Measurements from ENCODE around the gene DBH. TPM values are rescaled to one million over a fixed set of nuclear protein-coding genes. Genes with fewer than 3 reads are reported as not detected.

DBH gene
- total and polyA plus RNA-seq, 7 donors = 0.01 TPM; not detected in 6

DNA sequence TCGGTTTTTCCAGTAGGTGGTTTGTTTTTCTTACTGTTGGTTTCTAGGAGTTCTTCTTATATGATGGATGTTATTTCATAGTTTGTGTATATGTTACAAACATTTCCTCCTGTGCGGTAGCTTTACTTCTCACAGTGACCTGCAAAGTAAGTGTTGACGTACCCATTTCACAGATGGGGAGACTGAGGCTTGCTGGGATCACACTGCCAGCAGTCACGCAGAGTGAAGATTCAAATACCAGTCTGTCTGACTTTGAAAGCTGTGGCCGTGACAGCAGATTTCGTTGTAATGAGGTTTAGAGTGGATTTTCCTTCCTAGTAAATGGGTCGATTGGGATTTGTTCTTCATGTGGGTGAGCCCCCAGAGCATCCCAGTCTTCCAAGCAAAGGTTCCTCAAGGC, 13.0 kb downstream of the DBH start:
- TF ChIP-seq, protein P1, sequence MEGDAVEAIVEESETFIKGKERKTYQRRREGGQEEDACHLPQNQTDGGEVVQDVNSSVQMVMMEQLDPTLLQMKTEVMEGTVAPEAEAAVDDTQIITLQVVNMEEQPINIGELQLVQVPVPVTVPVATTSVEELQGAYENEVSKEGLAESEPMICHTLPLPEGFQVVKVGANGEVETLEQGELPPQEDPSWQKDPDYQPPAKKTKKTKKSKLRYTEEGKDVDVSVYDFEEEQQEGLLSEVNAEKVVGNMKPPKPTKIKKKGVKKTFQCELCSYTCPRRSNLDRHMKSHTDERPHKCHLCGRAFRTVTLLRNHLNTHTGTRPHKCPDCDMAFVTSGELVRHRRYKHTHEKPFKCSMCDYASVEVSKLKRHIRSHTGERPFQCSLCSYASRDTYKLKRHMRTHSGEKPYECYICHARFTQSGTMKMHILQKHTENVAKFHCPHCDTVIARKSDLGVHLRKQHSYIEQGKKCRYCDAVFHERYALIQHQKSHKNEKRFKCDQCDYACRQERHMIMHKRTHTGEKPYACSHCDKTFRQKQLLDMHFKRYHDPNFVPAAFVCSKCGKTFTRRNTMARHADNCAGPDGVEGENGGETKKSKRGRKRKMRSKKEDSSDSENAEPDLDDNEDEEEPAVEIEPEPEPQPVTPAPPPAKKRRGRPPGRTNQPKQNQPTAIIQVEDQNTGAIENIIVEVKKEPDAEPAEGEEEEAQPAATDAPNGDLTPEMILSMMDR (IDR thresholded peaks at IDR 0.05) = no peak
- TF ChIP-seq EP300 (IDR thresholded peaks at IDR 0.05) = no peak
- Histone ChIP-seq H3K27me3 (peaks cover 2 to 44% (median 26%) of the 10 kb centered on the region in 3 donors), H3K4me1 (no peaks in the 10 kb centered on the region), H3K9me3 (no peaks in the 10 kb centered on the region), H3K36me3 (no peaks in the 10 kb centered on the region), H3K4me3 (no peak overlapping the region), H3K27ac (no peak overlapping the region)
- no peak for DNase-seq
- intact Hi-C loops (cut with DNase I) = no loop called here
- WGBS, 2 donors = 81 to 82% methylated on average over 7 of the region's 7 CpGs

DNA sequence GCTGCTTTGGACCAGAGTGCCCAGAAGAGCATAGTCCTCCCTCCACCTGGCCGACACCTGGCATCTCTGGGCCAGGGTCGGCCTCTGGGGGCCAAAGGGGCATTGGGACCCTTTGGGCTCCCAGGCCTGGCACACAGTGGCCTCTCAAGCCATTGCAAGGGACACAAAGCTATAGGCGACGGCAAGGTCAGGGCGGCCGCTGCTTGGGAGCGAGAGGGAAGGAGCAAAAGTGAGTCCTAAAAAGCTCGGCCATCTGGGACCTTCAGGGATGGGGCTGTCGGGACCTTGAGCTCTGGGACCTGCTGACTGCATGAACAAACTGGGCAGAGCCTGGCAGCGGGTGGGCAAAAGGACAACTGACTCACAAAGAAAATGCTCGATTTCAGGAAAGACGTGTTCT, 13.9 kb downstream of the DBH start:
- intact Hi-C loops (cut with DNase I) = no loop called here
- Histone ChIP-seq H3K27ac (no peak overlapping the region), H3K4me3 (no peak overlapping the region), H3K36me3 (no peaks in the 10 kb centered on the region), H3K27me3 (peaks cover 2 to 52% (median 34%) of the 10 kb centered on the region in 3 donors), H3K4me1 (no peaks in the 10 kb centered on the region), H3K9me3 (no peaks in the 10 kb centered on the region)
- 80 to 91% methylated on average over 12 of the region's 12 CpGs for WGBS, 2 donors
- TF ChIP-seq, protein P1 (IDR thresholded peaks at IDR 0.05) = no peak
- DNase-seq = no peak

DNA sequence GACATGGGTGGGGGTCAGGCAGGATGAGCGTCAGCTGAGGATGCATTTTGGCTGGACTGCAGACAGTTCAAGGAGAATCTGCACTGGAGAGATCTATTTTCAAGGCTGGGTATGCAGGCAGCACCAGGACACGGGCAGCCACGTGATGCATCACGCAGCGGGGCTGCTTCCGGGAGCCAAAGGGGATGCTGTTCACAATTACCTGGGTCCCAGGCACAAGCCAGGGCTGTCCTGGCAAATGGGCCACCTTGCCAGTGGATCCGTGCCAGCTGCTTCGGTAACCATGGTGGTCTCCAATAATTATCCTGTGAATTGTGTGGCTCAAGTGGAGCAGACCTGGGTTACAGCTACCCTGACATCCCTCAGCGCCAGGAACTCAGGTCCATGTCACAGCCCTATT, 17.5 kb downstream of the DBH start:
- H3K4me3 ChIP-seq = no peak overlapping the region
- peaks cover 0 to 81% (median 54%) of the 10 kb centered on the region in 3 donors for H3K27me3 ChIP-seq
- 74 to 77% methylated on average over 9 of the region's 9 CpGs for WGBS, 2 donors
- no peak overlapping the region for H3K27ac ChIP-seq
- H3K36me3 ChIP-seq = no peaks in the 10 kb centered on the region
- H3K9me3 ChIP-seq = no peaks in the 10 kb centered on the region
- no peak for DNase-seq
- TF ChIP-seq, protein P1 (IDR thresholded peaks at IDR 0.05) = no peak
- TF ChIP-seq POLR2A (IDR thresholded peaks at IDR 0.05) = no peak
- no peak for TF ChIP-seq POLR2AphosphoS5 (IDR thresholded peaks at IDR 0.05)
- no peak for TF ChIP-seq EP300 (IDR thresholded peaks at IDR 0.05)
- intact Hi-C loops (cut with DNase I) = no loop called here
- peaks cover 0 to 8% (median 8%) of the 10 kb centered on the region in 4 donors for H3K4me1 ChIP-seq

DNA sequence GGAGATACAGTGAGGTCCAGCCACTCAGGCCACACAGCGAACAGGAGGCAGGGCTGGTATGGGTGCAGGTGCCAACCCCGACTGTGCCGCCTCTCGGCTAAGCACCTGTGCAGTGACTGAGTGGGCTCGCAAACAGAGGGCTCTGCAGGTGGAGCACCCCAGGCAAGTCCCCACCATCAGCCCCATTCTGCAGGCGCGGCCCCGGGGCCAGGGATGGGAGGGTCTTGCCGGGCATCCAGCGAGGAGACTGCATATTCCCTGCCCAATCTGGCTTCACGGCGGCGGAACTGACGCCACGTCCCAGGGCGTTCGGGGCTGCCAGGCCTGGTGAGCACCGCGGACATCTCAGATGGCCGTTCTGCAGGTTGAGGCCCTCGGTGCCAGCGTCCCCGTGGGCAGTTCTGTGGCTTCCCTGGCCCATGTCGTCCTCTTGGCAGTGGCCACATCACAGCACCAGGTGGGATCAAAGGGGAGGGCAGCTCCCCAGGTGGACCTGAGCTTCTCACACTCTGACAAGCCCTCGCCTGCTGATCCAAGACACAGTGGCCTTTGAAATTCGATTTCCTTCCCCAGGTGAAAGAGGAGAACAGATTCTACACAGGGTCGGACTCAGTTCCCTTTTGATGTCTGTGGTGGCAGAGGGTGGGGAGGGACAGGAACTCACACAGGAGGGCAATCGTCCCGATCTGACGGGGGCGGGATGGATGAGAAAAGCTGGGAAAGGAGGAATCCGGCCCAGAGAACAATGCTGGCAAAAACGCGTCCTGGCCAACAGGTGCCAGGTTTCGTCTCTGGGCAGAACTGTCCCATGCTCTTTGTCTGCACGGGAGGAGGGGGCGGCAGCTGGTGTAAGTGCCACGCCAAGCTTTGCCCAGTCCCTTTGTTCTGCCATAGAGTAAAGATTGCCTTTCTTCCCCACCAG, 18.8 kb downstream of the DBH start:
- no peak overlapping the region for H3K4me3 ChIP-seq
- H3K27ac ChIP-seq = no peak overlapping the region
- 60 to 69% methylated on average over 38 of the region's 38 CpGs for WGBS, 2 donors
- H3K27me3 ChIP-seq = peaks cover 0 to 89% (median 54%) of the 10 kb centered on the region in 3 donors
- H3K9me3 ChIP-seq = no peaks in the 10 kb centered on the region
- peaks cover 0 to 19% (median 16%) of the 10 kb centered on the region in 4 donors for H3K4me1 ChIP-seq
- no peak for DNase-seq
- no peak for TF ChIP-seq EP300 (IDR thresholded peaks at IDR 0.05)
- TF ChIP-seq, protein P1 (IDR thresholded peaks at IDR 0.05) = no peak
- TF ChIP-seq POLR2A (IDR thresholded peaks at IDR 0.05) = no peak
- no peak for TF ChIP-seq POLR2AphosphoS5 (IDR thresholded peaks at IDR 0.05)
- H3K36me3 ChIP-seq = no peaks in the 10 kb centered on the region
- intact Hi-C loops (cut with DNase I) = loop anchor here (5.0 kb wide), 1 partner anchor 68 kb away; no protein-coding TSS in a partner anchor

All from sigmoid colon (tissue), 7 donors.